GM12874 (cell line): ENCODE measurements around the gene MYO18A.

Experiments used
- TF ChIP-seq, protein P1 (sequence below): IDR thresholded peaks from 2 replicates; pipeline ENCODE4 v1.5.1; 2011; ENCODE audit warnings: low read depth, mild to moderate bottlenecking, control low read depth, low read length, moderate library complexity; ENCODE audit not compliant: insufficient read depth

Gene MYO18A

DNA sequence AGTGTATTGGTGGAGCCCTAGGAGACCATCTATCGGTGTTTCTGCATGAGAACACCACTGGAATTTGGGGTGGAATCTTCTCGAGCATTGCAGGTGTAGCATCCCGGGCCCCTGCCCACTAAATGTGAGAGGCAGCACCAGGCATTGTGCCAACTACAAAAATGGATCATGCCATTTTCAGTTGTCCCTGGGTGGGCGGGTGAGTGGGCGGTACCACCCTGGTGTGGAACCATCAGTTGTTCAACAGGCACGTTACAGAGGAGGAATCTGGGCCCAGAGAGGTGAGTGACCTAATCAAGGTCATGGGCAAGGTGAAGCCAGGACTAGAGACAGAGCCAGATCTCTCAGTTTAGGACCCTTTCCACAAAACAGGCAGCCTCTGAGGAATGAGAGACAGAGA is 128.5 kb downstream of the MYO18A start:
- TF ChIP-seq, protein P1, sequence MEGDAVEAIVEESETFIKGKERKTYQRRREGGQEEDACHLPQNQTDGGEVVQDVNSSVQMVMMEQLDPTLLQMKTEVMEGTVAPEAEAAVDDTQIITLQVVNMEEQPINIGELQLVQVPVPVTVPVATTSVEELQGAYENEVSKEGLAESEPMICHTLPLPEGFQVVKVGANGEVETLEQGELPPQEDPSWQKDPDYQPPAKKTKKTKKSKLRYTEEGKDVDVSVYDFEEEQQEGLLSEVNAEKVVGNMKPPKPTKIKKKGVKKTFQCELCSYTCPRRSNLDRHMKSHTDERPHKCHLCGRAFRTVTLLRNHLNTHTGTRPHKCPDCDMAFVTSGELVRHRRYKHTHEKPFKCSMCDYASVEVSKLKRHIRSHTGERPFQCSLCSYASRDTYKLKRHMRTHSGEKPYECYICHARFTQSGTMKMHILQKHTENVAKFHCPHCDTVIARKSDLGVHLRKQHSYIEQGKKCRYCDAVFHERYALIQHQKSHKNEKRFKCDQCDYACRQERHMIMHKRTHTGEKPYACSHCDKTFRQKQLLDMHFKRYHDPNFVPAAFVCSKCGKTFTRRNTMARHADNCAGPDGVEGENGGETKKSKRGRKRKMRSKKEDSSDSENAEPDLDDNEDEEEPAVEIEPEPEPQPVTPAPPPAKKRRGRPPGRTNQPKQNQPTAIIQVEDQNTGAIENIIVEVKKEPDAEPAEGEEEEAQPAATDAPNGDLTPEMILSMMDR = no peak

DNA sequence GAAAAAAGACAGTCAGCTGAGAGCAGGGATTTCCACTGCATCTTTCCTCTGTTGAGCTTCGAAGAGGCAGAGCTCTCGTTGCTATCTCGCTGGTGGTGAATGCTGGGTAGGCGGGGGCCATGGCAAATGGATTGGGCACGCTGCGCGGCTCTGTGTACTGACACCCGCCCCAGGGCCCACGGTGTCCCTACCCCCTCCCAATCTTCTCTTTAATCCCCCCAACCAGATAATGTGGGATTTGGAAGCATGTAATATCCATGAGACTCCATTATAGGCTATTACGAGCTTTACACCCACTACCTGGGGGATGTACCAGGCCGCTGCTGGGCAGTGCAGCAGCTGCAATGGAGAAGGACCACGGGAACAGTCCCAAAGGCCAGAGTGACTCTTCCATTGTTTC is 129.0 kb downstream of the MYO18A start:
- TF ChIP-seq, protein P1 = no peak

DNA sequence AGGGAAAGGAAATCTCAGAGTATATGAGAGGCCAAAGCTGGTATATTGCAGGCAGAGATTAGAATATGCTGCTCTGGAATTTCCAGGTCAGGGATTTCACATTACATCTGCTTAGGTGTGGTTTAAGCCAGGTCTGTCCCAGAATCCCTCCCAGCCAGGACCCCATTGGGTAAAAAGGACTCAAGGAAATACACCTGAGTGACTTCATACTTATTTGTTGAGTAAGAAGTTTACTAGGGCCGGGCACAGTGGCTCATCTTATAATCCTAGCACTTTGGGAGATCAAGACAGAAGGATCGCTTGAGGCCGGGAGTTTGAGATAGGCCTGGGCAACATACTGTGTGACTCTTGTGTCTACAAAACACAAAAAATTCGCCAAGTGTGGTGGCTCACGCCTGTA is 130.0 kb downstream of the MYO18A start:
- TF ChIP-seq, protein P1 = no peak

DNA sequence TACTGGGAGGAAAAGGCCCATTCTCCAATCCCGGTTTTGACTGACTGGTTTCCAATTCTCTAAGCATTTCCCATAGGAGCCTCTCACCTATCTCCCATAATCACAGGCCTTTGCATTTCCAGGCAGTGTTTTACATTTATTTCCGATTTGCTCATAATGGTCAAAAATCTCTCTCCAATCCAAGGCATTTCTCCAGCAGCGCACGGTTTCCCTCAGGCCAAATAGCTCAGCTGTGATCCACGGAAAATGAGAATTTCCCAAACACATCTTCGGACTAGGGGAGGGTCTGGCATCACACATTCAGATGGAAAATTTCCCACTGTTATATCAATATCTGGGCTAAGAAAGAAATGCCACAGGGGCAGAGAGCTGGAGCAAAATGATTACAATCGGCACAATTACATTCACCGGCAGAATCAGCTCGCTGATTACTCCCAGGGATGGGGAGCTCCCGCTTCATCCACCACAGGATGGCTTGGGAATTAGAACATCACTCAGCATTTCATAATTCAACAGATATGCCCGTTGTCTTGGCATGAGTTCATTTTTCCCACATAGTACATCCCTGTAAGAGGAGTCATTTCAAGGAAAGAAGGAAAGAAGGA is 130.6 kb downstream of the MYO18A start:
- TF ChIP-seq, protein P1 = no peak

DNA sequence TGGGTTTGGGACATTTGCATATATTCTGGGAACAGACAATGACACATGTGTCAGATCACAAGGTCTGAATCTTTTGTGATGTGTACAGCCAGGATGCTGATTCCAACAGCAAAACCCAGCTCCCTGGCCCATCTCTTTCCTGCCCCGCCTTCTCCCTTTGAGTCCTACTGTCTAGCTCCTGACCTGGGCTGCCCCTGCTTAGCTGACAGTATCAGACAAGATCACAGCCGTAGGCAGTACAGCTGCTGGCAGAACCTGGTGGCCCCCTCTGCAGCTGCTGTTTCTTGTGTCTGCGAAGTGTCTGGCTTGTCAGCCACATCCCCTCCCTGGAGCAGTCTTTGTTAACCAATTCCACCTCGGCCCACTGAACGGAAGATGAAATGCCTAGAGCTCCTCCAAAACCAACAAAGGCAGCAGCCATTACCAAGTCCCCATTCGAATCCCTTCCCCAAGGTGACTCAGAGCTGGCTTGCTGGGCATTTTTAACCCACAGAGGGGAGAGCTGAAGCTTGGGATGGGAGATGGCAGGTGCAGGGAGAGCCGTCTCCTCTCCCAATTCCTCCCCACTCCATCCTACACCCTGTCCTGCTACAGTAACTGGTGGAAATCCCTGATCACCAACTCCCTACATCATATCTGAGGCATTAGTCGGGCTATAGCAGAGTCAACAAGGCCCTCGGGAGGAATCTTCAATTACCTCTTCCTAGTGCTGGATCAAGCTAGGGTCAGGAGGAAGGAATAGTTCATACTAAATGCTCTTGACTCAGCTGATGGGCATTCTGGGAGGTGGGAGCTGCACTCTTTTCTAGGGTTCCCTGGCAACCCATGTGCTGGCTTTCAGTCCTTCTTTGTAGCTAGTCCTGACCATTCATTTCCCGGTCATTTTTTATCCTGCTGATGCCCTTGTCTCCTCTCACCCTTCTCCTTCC is 131.5 kb downstream of the MYO18A start:
- TF ChIP-seq, protein P1 = no peak

DNA sequence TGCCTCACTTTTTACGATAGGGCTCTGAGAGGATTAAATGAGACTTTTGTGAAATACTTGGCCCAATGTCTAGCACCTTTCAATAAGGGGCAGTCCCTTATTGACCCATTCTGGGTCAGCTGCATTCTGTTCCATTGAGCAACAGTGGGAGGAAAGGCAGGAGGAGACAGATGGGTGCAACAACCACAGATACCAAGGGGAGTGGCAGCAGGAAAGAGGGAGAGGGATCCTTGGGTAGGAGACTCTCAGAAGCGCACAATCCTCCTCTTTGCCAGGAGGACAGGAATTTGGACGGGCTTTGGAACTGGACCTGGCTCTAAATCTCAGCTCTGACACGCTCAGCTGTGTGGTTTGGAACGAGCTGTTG is 133.7 kb downstream of the MYO18A start:
- TF ChIP-seq, protein P1 = no peak

DNA sequence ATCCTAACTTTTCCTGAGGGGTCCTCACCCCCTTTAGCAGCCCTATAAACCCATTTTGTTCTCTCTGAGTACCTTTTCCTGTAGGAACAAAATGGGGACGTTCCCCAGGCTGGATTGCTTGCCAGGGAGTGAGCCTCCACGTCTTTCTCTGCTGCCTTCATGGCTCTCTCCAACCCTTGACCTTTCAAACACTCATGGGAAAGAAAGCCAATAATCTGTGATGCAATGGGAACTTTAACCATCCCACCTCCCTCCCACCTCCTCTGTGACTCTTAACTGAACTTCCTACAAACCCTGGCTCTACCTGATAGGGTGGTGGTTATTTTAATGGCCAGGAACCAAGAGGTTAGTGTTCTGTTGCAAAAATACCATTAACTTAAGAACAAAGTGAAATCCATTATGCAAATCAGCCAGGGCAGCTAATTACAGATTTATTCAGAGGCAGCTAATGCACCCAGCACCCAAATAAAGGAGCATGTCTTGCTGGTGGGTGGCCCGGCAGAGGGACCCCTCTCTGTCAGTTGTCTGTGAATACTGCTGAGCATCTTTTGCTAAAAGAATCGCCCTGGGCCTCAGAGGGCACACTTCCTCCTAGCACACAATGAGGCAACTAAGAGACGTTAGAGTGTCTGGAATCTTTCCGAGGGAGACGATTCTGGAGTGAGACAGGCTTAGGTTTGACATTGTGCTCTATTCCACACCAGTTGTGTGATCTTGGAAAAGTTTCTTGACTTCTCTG is 134.3 kb downstream of the MYO18A start:
- TF ChIP-seq, protein P1 = no peak
